SK-MEL-5 (cell line): ENCODE results near the gene KIF23. TPM values are rescaled to one million over a fixed set of nuclear protein-coding genes. Genes with fewer than 3 reads are reported as not detected.

Source experiments
- DNase-seq: peaks from one replicate; pipeline ENCODE4 v3.0.0-alpha.2; 2016; ENCODE audit warnings: low read depth, low spot score
- in situ Hi-C: cut with HindIII; loops from 2 replicates; pipeline ENCODE4 v1.10.0; 2016; ENCODE audit warnings: low sequenced_read_pairs, high pct_unique_total_duplicates, low pct_unique_long_range_greater_than_20kb
- total RNA-seq: library from RNA; depleted of rRNA; stranded (reverse); fragments of >200 nt; shearing (Covaris generic); gene quantifications from 2 replicates; pipeline ENCODE4 v1.2.3, GENCODE V29; 2014

The KIF23 gene
- total RNA-seq, 1 experiment from 2014 or later = 63.0 TPM

DNA sequence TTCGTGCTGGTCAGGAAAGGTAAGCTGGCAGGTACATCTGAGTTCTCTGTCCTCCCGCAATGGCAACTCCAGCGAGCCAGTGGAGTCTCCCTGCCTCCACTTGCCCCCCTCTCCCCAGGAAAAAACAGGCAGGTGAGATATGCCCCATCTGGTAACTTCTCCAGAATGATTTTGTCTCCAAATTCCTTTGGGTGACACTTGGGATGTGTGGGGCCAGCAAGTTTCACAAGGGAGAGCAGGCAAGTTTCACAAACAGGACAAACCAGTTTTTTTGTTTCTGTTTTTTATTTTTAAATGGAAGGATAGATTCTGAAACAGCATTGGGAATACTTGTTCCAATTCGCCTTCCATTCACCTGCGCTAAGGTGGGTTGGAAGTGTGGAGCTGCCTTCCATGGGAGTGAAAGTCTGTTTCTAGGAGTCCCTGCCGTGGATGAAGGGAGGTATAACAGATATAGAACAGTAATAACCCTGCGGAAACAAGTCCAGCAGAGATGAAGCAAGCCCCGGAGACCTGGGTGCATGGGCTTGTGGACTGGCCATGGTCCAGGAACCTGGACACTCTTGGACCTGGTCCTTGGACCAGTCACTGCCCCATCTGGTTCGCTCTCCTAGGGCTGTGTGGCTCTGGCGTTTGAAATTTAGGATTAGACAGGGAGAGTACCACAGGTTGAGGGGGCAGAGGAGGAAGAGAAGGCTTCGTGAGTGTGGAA is 22.9 kb upstream of the KIF23 start:
- in situ Hi-C loops = no loop called here
- no peak for DNase-seq

DNA sequence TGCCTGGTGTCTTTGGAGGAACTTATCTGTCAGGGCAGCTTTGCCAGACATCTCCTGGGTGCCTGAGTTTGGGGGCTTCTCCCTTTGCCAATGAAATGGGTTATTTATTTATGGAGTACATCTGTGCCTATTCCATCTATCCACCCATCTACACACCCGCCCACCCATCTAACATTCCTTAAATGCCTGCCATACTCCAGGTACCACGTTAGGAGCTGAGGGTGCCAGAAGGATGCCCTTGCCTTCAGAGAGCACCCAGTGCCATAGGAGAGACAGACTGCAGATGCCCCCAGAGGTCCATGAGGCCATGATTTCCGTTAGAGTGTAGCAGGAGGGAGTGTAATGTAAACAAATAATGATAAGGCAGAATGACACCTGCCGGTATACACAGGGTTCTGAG is 21.8 kb upstream of the KIF23 start:
- DNase-seq = no peak
- in situ Hi-C loops = no loop called here

DNA sequence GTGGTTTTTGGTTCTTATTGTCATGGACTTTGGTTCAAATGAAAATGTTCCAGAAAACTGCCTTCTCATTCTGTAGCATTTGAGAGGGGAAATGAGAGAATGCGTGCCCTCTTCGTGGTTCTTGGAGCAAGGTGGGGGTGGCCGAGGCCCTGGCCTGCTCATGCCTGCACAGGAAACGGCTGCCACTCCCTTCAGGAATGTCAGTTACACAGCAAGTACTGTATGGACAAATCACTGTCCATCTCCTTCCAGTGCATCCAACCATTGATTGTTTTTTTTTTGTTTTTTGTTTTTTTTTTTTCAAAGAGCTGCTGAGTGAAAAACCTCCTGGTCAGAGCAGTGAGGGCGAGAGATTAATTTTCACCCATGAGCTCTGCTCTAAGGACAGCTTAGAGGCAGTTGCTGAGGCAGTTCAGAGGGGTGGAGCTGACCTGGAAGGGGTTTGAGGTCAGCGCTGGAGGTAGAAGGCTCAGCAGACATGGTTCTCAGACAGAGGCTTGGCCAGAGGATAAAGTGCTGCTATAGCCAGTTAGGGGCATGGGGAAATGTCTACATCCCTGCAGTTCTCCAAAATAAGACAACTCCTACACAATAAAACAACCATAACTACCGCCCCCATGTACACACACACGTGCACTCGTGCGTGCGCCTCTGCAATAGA is 20.2 kb upstream of the KIF23 start:
- no peak for DNase-seq
- in situ Hi-C loops = no loop called here

DNA sequence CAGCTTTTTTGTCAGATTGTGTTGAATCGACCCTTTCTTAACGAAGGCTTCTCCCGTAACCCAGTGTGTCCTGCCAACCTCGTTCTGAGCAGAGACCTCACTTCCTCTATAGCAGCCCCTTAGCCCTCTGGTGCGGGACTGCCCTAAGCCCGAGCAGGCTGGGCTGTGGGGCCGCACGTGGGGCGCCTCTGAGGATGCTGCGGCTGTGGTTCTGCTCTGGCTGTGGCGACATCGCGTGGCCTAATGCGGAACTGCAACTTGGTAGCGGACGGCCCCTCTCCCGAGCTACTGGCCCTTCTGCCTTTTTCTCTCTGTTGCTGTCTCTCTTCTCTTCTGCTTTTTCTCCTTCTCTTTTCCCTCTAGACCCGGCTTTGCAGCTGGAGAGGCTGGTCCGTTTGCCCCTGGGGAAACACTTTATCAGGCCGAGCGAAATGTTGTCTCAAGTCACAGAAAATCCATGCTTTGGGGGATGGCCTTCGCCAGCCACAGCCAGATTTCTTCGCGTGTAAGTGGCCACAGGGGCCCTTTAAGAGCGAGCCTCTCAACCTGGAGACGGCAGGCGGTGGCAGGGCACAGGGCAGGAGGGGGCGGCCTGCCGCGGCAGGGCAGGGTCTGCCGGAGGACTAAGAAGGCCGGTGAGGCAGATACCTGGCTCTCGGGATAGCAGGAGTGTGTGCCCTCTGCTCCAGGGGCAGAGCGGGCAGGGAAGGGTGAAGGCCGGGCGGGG is 19.4 kb upstream of the KIF23 start:
- DNase-seq = peak; percentile 82
- in situ Hi-C loops = no loop called here

DNA sequence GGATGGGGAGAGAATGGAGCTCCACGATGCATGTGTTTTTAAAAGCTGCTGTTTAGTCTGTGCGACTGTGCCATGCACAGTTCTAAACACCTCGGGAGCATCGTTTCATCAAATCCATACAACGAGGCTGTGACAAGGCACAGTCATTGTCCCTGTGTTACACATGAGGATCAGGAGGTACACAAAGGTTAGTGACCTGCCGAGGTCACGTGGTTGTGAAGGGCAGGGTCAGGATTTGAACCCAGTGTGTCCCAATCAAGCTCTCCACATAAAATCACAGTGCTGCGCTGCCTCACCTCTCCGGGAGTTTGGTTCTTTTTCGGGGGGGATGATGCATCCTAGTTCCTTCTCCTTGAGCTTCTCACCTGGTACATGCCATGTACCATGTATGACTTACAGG is 18.7 kb upstream of the KIF23 start:
- in situ Hi-C loops = no loop called here
- no peak for DNase-seq

DNA sequence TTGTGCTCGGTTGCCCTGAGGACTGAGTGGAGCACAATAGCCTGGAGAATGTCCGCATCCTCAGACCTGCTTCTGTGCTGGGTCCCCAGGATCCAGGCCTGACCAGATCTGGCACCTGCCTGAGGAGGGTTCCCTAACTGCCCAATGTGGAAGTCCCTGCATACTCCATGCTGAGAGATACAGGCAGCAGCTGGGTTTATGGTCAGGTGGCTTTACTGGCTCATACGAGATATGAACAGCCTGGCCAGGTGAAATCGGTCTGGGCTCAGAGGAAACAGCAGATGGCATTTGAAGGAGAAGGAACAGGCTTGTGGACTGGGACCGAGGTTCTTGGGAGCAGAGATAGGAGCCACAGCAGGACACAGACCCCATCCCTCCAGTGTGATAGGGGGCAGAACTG is 18.2 kb upstream of the KIF23 start:
- in situ Hi-C loops = no loop called here
- DNase-seq = no peak

DNA sequence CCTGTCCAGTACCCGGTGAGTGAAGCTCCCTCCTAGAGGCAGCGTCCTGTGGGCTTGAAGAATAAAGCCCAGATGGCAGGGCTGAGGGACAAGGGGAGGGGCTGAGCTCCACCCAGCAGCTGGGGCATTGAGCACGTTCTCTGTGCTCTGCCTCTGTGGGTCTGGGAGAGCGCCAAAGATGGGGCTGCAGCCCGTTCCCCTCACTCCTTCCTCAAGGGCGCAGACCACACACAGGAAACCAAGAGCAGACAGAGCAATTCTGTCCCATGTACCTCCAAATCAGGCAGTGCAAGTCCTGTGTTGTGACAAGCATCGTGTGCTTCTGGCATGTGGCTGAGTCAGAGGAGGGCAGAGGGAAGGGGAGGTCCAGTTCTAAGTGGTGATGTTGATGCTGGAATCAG is 15.7 kb upstream of the KIF23 start:
- DNase-seq = no peak
- in situ Hi-C loops = no loop called here

DNA sequence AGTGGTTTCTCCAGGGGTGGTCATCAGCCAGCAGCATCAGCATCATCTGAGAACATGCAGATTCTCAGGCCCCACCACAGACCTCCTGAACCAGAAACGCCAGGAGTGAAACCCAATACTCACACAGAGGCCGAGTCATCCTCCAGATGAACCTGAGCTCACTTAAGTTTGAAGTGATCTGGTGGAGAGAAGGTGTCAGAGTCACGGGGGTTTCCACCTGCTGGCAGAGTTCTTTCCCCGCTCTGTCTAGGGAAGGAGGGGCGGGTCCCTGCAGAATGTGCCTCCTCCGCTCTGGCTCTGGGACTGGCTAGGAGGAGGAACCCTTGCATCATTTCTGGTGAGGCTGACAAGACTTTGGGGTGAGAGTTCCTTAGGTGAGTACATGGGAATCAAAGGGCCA is 13.3 kb upstream of the KIF23 start:
- in situ Hi-C loops = no loop called here
- DNase-seq = no peak

DNA sequence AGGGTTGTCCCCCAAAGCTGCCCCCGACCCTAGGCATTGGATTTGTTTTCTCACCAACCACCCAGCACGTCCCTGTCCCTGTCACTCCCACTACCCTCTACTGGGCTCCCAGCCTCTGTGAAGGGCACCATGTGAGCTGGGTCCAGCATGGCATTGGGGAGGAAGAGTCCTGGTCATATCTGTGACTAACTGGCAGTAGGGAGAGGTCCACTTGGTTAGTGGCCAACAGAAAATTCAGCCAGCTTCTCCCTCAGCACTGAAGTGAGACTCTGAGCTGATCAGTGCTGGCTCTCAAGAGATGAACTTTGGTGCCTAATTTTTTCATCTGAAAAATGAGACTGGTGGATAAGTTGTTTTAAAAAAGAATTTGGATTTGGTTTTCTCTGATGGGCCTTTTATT is 11.3 kb upstream of the KIF23 start:
- in situ Hi-C loops = no loop called here
- no peak for DNase-seq

DNA sequence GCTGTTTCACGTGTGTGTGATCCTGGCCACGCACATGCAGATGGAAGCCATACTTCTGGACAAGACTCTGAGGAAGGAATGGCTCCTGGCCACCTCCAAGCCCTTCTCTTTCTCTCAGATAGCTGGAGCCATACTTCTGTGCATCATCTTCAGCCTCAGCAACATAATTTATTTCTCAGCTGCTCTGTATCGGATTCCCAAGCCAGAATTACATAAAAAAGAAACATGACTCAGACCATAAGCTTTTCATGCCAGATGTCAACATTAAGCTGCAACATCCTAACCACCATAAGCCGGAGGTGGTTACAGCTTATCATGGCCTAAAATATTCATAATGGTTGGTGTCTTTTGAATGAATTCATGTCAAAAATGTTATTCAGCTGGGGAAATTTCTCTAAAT is 10.6 kb upstream of the KIF23 start:
- in situ Hi-C loops = no loop called here
- no peak for DNase-seq

DNA sequence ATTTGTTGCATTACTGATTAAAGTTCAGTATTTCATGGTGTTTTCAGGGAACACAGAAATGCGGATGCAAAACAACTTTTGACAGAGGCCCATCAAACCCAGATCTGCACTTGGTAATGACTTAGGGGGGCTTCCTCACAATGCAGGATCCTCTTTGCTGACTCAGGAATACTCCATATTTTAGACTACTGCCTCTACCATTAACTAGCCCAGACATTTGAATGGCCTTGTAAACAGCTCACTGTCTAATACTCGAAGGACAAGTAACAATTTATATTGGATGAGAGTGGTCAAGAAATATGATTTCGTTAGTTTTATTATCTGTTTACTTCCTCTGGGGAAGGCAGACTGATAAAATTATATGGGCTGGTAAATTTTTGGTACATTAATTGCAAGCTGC is 9.0 kb upstream of the KIF23 start:
- in situ Hi-C loops = no loop called here
- no peak for DNase-seq

DNA sequence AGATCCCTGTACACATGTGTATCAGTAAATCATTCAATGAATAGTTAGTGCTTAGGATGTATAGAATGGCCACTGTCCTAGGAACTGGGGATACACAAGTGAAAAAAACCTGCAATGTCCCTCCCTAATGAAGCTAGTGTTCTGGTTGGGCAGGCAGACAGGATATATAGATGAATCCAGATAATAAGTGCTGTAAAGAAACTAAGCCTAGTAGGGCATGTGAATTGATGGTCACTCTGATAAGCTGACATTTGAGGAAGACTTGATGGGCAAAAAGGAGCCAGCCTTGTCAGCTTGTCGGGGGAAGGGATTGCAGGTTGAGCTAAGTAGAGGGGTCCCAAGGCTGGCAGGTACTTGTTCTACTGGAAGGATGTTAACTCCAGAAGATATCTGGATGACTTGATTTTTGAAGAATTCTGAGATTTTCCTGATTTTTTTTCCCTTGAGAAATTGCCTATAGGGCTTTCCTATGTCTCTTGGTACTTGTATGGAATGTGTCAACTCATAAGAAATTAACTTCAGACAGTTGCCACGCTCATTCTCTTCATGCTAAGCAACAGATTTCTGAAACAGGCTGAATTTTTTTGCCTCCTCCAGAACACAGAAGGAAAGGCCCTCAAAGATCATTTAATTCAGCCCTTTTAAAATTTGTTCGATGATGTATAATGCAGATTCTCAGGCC is 6.3 kb upstream of the KIF23 start:
- no peak for DNase-seq
- in situ Hi-C loops = no loop called here

DNA sequence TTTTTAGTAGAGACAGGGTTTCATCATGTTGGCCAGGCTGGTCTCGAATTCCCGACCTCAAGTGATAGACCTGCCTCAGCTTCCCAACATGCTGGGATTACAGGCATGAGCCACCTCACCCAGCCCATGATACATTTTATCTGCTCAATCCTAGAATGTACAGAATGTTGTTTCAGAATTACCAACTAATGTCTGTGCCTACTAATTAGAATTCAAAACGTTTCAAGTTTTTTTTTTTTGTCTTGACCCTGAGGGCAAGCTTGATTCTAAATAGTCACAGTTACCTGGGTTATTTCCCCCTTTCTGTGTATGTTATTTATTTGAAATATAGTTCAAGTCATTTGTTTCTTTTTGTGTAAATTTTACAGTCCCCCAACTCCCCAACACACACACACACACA is 5.3 kb upstream of the KIF23 start:
- in situ Hi-C loops = no loop called here
- DNase-seq = no peak

DNA sequence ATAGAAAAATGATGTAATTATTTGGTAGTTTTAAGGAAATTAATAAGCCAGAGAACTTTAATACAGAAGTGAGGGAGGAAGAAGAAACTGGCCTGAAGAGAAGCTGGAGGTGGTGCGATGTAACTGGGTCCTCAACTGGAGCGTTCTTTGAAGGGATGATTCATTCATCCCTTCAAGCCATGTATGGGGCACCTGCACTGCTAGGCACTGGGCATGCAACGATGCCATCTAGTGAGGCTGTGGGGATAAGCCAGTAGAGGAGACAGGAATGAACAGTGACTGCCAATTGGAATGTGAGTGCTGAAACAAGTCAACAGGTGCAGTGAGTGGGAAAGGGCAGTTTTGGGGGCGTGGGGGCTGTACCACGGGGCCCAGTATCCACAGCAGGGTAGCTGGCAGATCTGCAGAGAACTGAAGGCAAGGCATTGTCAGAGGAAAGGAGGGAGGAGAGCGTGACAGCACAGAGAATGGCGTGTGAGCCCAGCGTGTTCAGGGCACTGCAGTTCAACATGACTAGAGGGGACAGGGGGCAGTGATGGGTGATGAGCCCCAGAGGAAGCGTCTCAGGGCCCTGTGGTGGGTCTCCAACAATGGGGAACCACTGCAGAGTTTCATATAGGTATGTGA is 3.8 kb upstream of the KIF23 start:
- DNase-seq = peak; percentile 68
- in situ Hi-C loops = no loop called here

DNA sequence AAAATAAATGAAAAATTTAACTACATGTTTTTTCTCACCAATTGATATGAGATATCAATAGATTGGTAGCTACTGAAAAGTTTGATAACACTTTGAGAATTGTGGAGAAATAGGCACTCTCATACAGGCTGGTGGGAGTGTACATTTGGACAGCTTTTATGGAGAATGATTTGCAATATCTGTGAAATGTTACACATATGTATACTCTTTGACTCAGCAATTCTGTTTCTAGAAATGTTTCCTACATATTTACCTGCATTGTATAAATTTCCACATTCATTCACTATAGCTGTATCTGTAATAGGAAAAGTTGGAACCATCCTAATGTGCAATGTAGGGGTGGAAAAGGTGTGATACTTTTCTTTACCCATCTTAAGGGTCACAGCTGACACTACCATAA is 1.9 kb upstream of the KIF23 start:
- DNase-seq = no peak
- in situ Hi-C loops = no loop called here

DNA sequence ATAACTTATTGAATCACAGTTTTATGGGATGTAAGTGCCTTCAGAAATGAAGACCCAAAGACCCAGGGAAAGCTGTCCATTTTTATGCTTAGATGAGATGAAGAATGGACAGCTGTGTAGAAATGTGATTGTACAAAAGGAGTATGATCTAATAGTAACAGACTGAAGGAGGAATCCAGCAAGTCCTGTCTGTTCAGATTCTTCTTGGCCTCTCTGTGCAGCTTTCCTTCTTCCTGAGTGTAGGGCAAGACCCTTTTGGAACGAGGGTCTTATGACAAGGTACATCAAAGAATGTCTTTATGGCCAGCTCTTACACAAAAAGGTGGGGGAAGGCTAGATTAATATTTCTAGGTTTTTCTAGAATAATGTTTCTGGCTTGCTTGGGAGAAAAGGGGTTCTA is 1.4 kb upstream of the KIF23 start:
- no peak for DNase-seq

DNA sequence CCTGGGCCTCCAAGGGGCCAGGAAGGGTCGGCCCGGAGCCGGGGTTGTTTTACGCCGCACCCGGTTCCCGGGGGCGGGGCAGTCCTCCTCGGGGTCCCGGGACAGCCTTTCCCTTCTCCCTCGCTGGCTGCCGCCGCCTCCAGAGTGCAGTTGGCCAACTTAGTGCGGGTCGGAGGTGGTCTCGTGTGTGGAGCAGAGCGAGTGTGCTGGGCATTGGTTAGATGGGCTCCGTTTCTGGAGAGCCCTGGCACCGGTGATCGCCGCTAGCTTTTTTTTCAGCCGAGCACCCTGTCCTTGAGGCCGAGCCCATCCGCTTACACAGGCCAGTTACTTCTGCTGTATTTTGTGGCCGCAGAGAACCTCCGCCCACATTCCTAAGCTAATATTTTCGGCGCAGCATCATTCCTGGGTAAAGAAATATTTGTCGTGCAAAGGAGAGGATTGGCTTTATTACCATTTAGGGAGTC is 585 bp downstream of the KIF23 start:
- in situ Hi-C loops = no loop called here
- DNase-seq = peak; percentile 72

More for the DNA sequence above, 1.4 kb upstream of the KIF23 start:
- in situ Hi-C loops = no loop called here

DNA sequence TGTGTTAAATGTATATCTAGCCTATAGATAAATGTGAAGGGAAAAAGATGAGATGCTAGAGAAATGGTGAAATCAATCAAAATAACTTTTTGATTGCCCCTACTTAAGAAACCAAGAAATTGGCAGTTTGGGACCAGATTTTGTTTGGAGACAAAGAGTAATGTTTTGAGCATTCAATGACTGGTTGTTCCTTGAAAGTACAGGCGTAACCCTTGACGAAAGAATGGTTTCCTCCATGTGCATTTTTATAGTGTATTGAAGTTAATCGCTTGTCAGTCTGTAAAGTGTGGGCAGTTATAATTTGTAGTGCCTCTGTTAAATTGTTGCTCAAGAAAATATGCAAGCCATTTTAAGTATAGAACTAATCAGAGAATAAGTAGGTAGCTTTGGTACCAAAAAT is 1.2 kb downstream of the KIF23 start:
- DNase-seq = peak; percentile 19
- in situ Hi-C loops = no loop called here
